ENCODE measurements around the gene MAGI2.

The MAGI2 gene

DNA sequence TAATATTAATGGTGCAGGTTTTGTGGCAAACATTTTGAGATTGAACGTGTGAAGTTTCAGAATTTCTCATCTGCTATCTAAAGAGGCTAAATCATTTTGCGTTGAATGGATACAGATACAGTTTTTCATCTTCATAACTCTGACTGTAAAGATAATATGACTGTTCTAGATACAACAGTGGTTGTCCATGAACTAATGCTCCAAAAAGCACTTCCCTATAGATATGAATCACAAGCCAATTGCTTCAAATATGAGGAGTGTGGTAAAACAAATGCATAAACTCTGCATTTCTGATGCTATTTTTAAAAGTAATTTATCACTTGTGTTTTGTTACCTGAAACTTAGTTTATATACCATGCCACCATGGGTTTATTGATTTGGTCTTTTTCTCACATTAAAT, 750.1 kb downstream of the MAGI2 start:
- DNase-seq, result no peak

DNA sequence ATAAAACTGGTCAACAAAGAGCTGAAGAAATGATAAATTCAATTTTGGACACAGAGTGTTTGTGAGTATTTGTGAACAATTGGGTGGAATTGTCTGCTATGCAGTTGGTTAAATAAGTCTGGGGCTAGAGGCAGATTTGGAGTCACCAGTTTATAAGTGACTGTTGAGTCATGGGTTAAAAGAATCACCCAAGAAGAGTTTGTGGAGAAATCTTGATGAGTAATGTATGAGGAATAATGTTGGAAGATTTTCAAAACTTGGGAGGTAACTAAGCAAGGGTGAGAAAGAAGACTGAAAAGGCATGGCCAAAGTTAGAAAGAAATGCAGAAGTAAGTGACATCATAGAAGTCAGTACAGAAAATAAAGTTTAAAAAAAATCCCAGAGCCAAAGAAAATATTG, 750.7 kb downstream of the MAGI2 start:
- no peak for DNase-seq

DNA sequence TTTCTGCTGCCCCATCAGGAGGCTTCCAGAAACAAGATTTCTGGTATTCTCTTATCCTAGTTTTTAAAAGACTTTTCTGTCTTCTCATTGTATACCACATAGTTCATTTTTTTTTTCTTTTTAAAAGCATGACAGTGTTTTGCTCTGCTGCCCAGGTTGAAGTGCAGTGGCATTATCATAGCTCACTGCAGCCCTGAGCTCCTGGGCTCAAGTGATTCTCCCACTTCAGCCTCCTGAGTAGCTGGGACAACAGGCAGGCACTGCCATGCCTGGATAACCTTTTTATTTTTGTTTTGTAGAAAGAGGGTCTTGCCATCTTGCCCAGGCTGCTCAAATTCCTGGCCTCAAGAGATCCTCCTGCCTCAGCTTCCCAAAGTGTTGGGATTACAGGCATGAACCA, 757.6 kb downstream of the MAGI2 start:
- DNase-seq, result no peak

DNA sequence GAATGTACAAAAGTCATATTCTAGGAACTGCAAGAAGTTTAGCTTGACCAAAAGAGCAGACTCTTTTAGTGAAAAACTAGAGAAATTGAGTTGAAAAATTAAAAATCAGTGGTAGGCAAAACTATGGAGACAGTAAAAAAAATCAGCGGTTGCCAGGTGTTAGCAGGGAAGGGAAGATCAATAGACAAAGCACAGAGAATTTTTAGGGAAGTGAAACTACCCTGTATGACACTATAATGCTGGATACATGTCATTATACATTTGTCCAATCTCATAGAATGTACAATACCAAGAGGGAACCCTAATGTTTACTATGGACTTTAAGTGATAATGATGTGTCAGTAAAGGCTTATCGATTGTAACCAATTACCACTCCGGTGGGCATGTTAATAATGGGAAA, 761.9 kb downstream of the MAGI2 start:
- DNase-seq, result no peak

GRCh38 chr7:78690174-78690573, 763.3 kb downstream of the MAGI2 start:
- no peak for DNase-seq

DNA sequence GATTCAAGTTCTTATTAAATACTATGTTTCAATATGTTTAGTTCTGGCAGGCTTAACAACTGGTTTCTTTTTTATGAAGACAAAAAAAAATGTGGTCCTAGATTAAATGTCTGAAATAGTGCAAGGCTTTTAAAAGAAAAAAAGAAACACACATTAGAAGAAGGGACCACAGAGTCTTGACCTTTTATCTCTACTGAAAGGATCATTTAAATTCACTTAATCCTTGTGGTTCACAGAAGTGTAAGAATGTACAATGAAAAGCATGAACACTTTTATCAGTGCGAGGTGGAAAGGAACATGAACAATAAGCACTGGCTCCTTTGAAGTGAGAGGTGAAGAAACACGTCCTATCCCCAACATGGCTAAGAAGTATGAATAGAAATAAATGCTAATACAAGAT, 765.1 kb downstream of the MAGI2 start:
- no peak for DNase-seq

GRCh38 chr7:78686189-78686588, 767.3 kb downstream of the MAGI2 start:
- no peak for DNase-seq

DNA sequence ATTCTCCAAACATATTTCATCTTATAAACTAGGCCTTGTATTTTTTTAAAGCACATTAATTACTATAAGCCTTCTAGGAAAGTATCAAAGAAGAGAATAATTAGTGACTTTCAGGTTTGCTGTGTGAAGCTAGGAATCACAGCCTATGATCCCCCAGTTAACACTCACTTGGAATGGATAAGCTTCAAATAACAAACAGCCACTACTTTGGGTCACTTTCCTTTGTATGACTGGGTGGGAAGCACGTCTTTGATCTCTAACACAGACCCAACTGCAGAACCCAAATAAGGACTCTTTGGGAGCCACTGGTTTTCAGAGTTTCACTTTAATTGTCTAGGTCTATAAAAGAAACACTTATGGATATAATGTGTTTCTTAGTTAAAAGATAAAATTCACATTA, 769.3 kb downstream of the MAGI2 start:
- no peak for DNase-seq

- DNase-seq, result no peak
These were observed 769.9 kb downstream of the MAGI2 start for GRCh38 chr7:78683566-78683965.

DNA sequence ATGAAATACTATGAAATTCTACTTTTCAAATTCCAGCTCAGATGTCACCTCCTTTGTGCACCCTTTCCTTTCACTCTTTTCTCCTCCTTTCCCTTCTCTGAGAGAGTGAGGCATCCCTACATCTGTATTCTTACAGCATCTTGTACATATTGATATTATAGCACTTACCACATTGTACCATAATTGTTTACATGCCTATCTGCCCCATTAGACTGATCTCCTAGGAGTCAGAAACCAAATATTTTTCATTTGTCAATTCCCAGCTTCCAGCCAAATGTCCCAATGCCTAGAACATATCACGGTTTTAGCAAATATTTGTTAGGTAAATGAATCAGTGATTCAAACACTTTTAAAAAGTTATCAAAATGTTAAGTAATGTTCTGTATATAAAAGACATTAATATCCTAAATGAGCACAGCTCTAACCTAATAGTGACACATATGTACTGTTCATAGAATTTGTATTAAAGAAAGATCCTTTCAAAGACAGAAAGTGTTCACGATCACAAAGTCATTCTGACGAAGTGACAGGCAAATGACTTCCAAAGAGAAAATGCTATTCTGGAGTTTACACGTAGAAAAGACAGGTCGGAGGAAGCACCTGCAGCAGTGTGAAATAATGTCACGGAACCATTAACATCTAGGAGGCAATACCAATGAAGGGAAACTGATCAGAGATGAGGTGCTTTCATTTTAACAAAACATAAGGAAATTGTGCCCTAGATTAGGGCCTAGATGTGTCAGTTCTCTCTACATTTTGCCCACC, 774.2 kb downstream of the MAGI2 start:
- no peak for DNase-seq

- DNase-seq, result no peak
These were observed 776.1 kb downstream of the MAGI2 start for GRCh38 chr7:78677391-78677790.

GRCh38 chr7:78675511-78675910, 778.0 kb downstream of the MAGI2 start:
- DNase-seq, result no peak

GRCh38 chr7:78673272-78673671, 780.2 kb downstream of the MAGI2 start:
- no peak for DNase-seq

GRCh38 chr7:78662939-78663338, 790.5 kb downstream of the MAGI2 start:
- no peak for DNase-seq

- DNase-seq, result no peak
These were observed 803.5 kb downstream of the MAGI2 start for GRCh38 chr7:78649976-78650375.

DNA sequence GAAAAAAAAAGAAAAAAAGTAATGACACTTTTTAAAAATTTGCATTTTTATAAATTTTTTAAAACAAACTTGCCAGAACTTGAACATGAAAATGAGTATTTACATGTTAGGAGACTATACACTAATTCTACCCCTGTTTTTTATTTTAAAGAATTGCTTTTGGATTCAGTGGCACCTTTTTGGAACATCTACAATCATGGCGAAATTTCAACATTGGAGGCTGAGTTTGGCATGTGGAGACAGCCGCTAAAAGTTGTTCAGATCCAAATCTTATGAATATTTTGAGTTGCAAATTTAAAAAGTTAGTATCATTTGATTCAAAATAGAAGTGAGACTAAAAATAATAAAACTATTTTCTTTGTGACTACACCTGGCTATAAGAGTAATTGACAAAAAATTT, 804.2 kb downstream of the MAGI2 start:
- DNase-seq, result no peak

- DNase-seq, result no peak
These were observed 810.7 kb downstream of the MAGI2 start for GRCh38 chr7:78642751-78643150.

- DNase-seq, result no peak
These were observed 815.1 kb downstream of the MAGI2 start for GRCh38 chr7:78638364-78638763.

- no peak for DNase-seq
These were observed 816.7 kb downstream of the MAGI2 start for GRCh38 chr7:78636727-78637126.

- DNase-seq, result no peak
These were observed 818.3 kb downstream of the MAGI2 start for GRCh38 chr7:78635026-78635793.

- no peak for DNase-seq
These were observed 819.4 kb downstream of the MAGI2 start for GRCh38 chr7:78634093-78634492.

DNA sequence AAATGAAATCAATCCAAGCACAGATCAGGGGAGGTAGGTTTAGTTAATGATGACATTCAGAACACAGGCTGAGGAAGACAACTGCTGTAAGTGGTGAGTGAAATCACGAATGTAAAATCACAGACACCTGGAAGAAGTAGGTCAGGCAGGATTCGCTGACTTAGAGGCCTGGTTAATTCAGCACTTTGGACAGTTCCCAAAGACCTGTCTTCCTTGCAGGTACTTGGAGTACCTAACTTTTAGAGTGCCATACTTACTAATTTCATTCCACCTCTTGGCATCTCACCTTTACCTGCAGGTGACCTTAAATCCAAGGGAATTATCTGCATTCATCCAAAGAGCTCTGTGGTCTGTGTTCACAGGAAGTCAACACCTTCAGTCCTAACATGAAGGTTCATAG, 832.5 kb downstream of the MAGI2 start:
- DNase-seq, result no peak

DNA sequence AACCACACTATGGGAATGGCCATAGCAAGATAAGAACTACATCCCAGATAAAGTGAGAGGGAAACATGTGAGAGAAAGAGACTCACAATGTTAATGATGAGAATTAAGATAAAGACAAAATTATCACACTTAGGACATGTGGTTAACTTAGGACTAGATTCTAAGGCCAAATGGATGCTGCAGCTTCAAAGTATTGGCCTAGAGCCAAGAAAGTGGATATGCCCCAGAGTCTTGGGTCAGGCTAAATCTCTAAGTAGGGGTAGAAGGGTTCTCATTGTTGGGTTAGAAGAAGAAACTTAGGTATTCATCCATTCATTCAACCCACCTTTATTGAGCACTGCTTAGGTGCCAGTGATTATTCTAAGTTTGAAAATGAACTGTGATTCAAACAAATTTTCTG, 836.9 kb downstream of the MAGI2 start:
- no peak for DNase-seq

GRCh38 chr7:78609281-78609680, 844.2 kb downstream of the MAGI2 start:
- no peak for DNase-seq

GRCh38 chr7:78607099-78607498, 846.4 kb downstream of the MAGI2 start:
- DNase-seq, result no peak
